SU-DHL-6 (cell line): Measurements from ENCODE around the gene RPL7A.

Source experiments
- CTCF ChIP-seq: fragments of 200-600 bp; sonication (generic); IDR thresholded peaks from one replicate; pipeline ENCODE4 v1.5.1; 2017; ENCODE audit warnings: antibody characterized with exemption, mild to moderate bottlenecking, low read length, moderate library complexity; ENCODE audit not compliant: insufficient read depth, poor library complexity, severe bottlenecking
- EZH2phosphoT487 ChIP-seq: fragments of 200-600 bp; sonication (generic), shearing (Covaris generic); conservative IDR thresholded peaks from 2 replicates; pipeline ENCODE4 v1.6.1; 2018; ENCODE audit warnings: mild to moderate bottlenecking, antibody characterized with exemption, low read length, moderate library complexity, mixed read lengths

GRCh38 chr9:133382507-133383141, 34.6 kb downstream of the RPL7A start:
- no peak for TF ChIP-seq CTCF
- no peak for TF ChIP-seq EZH2phosphoT487
